MM.1S (cell line): Measurements from ENCODE around the gene GP9.

Experiments
- DNase-seq: peaks from one replicate; pipeline ENCODE4 v3.0.0-alpha.2; 2015
- H2AFZ ChIP-seq: fragments of 300-600 bp; sonication (generic); 2 replicates; pipeline ENCODE4 v1.6.0; 2016; ENCODE audit warnings: antibody characterized with exemption, low read length
- H3F3A ChIP-seq: fragments of 300-600 bp; sonication (generic); 2 replicates; pipeline ENCODE4 v1.6.1; 2016; ENCODE audit warnings: mild to moderate bottlenecking, antibody characterized with exemption, low read length, moderate library complexity, mixed read lengths; ENCODE audit not compliant: insufficient read depth
- H3K27ac ChIP-seq: fragments of 300-600 bp; sonication (generic); 2 replicates; pipeline ENCODE4 v1.5.1; 2016; ENCODE audit warnings: mild to moderate bottlenecking, low read length
- H3K27me3 ChIP-seq: fragments of 300-600 bp; sonication (generic); replicated peaks from 2 replicates; pipeline ENCODE4 v1.6.0; 2016; ENCODE audit warnings: low read length; ENCODE audit not compliant: insufficient read depth
- H3K36me3 ChIP-seq: fragments of 300-600 bp; sonication (generic); replicated peaks from 2 replicates; pipeline ENCODE4 v1.6.1; 2016; ENCODE audit warnings: mild to moderate bottlenecking, low read length, mixed read lengths; ENCODE audit not compliant: insufficient read depth
- H3K4me1 ChIP-seq: fragments of 300-600 bp; sonication (generic); 2 replicates; pipeline ENCODE4 v1.6.1; 2016; ENCODE audit warnings: low read length, mixed read lengths
- H3K4me2 ChIP-seq: fragments of 300-600 bp; sonication (generic); 2 replicates; pipeline ENCODE4 v1.6.0; 2016; ENCODE audit warnings: low read depth, low read length
- H3K4me3 ChIP-seq: fragments of 300-600 bp; sonication (generic); 2 replicates; pipeline ENCODE4 v1.5.1; 2016; ENCODE audit warnings: low read length, mixed read lengths
- H3K79me2 ChIP-seq: fragments of 300-600 bp; sonication (generic); 2 replicates; pipeline ENCODE4 v1.6.1; 2016; ENCODE audit warnings: mixed run types, low read length, mixed read lengths
- H3K9ac ChIP-seq: fragments of 300-600 bp; sonication (generic); 2 replicates; pipeline ENCODE4 v1.6.1; 2016; ENCODE audit warnings: low read length, mixed read lengths
- H3K9me2 ChIP-seq: fragments of 300-600 bp; sonication (generic); replicated peaks from 2 replicates; pipeline ENCODE4 v1.6.1; 2016; ENCODE audit warnings: mild to moderate bottlenecking, low read length, mixed read lengths; ENCODE audit not compliant: insufficient read depth
- H3K9me3 ChIP-seq: fragments of 300-600 bp; sonication (generic); replicated peaks from 2 replicates; pipeline ENCODE4 v1.6.1; 2016; ENCODE audit warnings: mild to moderate bottlenecking, low read length, mixed read lengths; ENCODE audit not compliant: insufficient read depth
- H4K20me1 ChIP-seq: fragments of 300-600 bp; sonication (generic); 2 replicates; pipeline ENCODE4 v1.6.1; 2016; ENCODE audit warnings: mild to moderate bottlenecking, low read length, moderate library complexity, mixed read lengths; ENCODE audit not compliant: insufficient read depth
- CTCF ChIP-seq: fragments of 300-600 bp; sonication (generic); IDR thresholded peaks from 2 replicates; pipeline ENCODE4 v1.5.1; 2016; ENCODE audit warnings: antibody characterized with exemption, low read length, mixed read lengths
- EZH2 ChIP-seq: fragments of 300-600 bp; sonication (generic); optimal IDR thresholded peaks from 2 replicates; pipeline ENCODE3; 2017; ENCODE audit warnings: low read depth, mild to moderate bottlenecking, antibody characterized with exemption, low read length, mixed read lengths
- EZH2phosphoT487 ChIP-seq: fragments of 300-600 bp; sonication (generic); IDR thresholded peaks from 2 replicates; pipeline ENCODE4 v1.6.1; 2018; ENCODE audit warnings: antibody characterized with exemption, low read length

GP9 gene

GRCh38 chr3:129046732-129047552 is 13.6 kb upstream of the GP9 start:
- Histone ChIP-seq H3K4me2 (no peak overlapping the region), H3F3A (no peaks in the 10 kb centered on the region), H3K9ac (no peak overlapping the region), H3K27me3 (peaks cover 8% of the 10 kb centered on the region; the same call in 1 of the 2 replicates), H3K9me2 (no peaks in the 10 kb centered on the region), H3K79me2 (no peaks in the 10 kb centered on the region), H2AFZ (no peak overlapping the region), H3K9me3 (no peaks in the 10 kb centered on the region), H3K4me3 (no peak overlapping the region), H3K4me1 (no peaks in the 10 kb centered on the region), H3K27ac (no peak overlapping the region), H3K36me3 (no peaks in the 10 kb centered on the region), H4K20me1 (no peaks in the 10 kb centered on the region)
- TF ChIP-seq CTCF (no peak), EZH2phosphoT487 (no peak), EZH2 (no peak)
- no peak for DNase-seq

GRCh38 chr3:129047553-129047839 is 13.1 kb upstream of the GP9 start:
- no peak for TF ChIP-seq CTCF
- TF ChIP-seq EZH2: no peak
- TF ChIP-seq EZH2phosphoT487: no peak

GRCh38 chr3:129050556-129051295 is 9.9 kb upstream of the GP9 start:
- Histone ChIP-seq H3K9ac (no peak overlapping the region), H3K4me3 (no peak overlapping the region), H3K27ac (no peak overlapping the region), H3F3A (0 out of 2 replicates have a peak, but pooled peaks cover 2% of the 10 kb centered on the region), H3K4me2 (no peak overlapping the region), H3K9me2 (no peaks in the 10 kb centered on the region), H3K27me3 (peaks cover 8% of the 10 kb centered on the region; the same call in 1 of the 2 replicates), H3K36me3 (no peaks in the 10 kb centered on the region), H3K9me3 (no peaks in the 10 kb centered on the region), H4K20me1 (no peaks in the 10 kb centered on the region), H3K79me2 (no peaks in the 10 kb centered on the region), H2AFZ (no peak overlapping the region), H3K4me1 (peaks cover 6% of the 10 kb centered on the region; the same call in 1 of the 2 replicates)
- DNase-seq: no peak
- no peak for TF ChIP-seq EZH2
- no peak for TF ChIP-seq CTCF
- no peak for TF ChIP-seq EZH2phosphoT487

More at GRCh38 chr3:129047553-129047839, 13.1 kb upstream of the GP9 start:
- Histone ChIP-seq H3F3A (no peaks in the 10 kb centered on the region), H3K27ac (no peak overlapping the region), H3K9me2 (no peaks in the 10 kb centered on the region), H4K20me1 (no peaks in the 10 kb centered on the region), H3K79me2 (no peaks in the 10 kb centered on the region), H2AFZ (no peak overlapping the region), H3K27me3 (peaks cover 8% of the 10 kb centered on the region; the same call in 1 of the 2 replicates), H3K36me3 (no peaks in the 10 kb centered on the region), H3K9ac (no peak overlapping the region), H3K9me3 (no peaks in the 10 kb centered on the region), H3K4me2 (no peak overlapping the region), H3K4me3 (no peak overlapping the region), H3K4me1 (no peaks in the 10 kb centered on the region)
- DNase-seq: no peak
